Endothelial cell of umbilical vein (primary cell): Measurements from ENCODE around the gene SIPA1L3.

ENCODE experiments used
- EZH2 ChIP-seq: IDR thresholded peaks from 2 replicates; pipeline ENCODE4 v1.6.1; 2012; ENCODE audit warnings: borderline replicate concordance, low read depth, mild to moderate bottlenecking, moderate library complexity, low read length, inconsistent platforms; ENCODE audit not compliant: severe bottlenecking
- POLR2A ChIP-seq: IDR thresholded peaks from 2 replicates; pipeline ENCODE4 v1.6.1; 2012; ENCODE audit warnings: low read depth, mild to moderate bottlenecking, control low read depth, low read length
- POLR2AphosphoS5 ChIP-seq: IDR thresholded peaks from 2 replicates; pipeline ENCODE4 v1.6.1; 2012; ENCODE audit warnings: low read depth, mild to moderate bottlenecking, control low read depth, low read length, moderate library complexity; ENCODE audit not compliant: insufficient read depth
- TF ChIP-seq, protein P1 (sequence below), 2 donors: IDR thresholded peaks; 1 replicate in 1 of 2; 2 replicates in 1 of 2; pipeline ENCODE4 v1.5.1; 2011; ENCODE audit warnings: low read length in 2 of 2, mild to moderate bottlenecking in 2 of 2, moderate library complexity in 2 of 2, control low read depth in 1 of 2, inconsistent platforms in 1 of 2, low read depth in 1 of 2; ENCODE audit not compliant: insufficient read depth in 1 of 2; ENCODE audit errors: extremely low read depth in 1 of 2
- TF ChIP-seq, protein P2 (sequence below): IDR thresholded peaks from 2 replicates; pipeline ENCODE4 v1.6.1; 2011; ENCODE audit not compliant: insufficient read depth, insufficient read length

DNA sequence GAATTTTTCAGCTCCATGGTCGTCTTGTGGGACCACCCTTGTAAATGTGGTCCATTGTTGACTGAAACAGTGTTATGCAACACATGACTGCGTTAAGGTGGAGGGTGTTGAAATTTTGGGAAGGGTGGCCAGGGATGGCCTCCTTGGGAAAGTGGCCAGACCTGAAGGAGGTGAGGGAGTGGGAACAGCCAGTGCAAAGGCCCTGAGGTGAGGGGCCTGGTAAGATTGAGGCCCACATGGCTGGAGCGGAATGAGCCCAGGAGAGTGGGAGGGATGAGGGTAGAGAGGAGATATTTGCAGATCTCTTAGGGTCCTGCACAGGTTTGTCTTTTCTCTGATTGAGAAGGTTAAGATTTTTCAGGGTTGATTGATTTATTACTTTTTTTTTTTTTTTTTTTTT is 18.2 kb downstream of the SIPA1L3 start:
- TF ChIP-seq, protein P1, sequence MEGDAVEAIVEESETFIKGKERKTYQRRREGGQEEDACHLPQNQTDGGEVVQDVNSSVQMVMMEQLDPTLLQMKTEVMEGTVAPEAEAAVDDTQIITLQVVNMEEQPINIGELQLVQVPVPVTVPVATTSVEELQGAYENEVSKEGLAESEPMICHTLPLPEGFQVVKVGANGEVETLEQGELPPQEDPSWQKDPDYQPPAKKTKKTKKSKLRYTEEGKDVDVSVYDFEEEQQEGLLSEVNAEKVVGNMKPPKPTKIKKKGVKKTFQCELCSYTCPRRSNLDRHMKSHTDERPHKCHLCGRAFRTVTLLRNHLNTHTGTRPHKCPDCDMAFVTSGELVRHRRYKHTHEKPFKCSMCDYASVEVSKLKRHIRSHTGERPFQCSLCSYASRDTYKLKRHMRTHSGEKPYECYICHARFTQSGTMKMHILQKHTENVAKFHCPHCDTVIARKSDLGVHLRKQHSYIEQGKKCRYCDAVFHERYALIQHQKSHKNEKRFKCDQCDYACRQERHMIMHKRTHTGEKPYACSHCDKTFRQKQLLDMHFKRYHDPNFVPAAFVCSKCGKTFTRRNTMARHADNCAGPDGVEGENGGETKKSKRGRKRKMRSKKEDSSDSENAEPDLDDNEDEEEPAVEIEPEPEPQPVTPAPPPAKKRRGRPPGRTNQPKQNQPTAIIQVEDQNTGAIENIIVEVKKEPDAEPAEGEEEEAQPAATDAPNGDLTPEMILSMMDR (IDR thresholded peaks at IDR 0.05; ENCODE audit: extremely low read depth in 1 of 2, insufficient read depth in 1 of 2, low read depth in 1 of 2, low read length in 2 of 2): no peak
- no peak for TF ChIP-seq POLR2AphosphoS5
- TF ChIP-seq, protein P2, sequence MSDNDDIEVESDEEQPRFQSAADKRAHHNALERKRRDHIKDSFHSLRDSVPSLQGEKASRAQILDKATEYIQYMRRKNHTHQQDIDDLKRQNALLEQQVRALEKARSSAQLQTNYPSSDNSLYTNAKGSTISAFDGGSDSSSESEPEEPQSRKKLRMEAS: no peak
- no peak for TF ChIP-seq EZH2
- TF ChIP-seq POLR2A: no peak
